Effector memory CD4-positive, alpha-beta T cell (primary cell): ENCODE data around the gene SFMBT2.
"Not testable (repeated sequence)": the region's sequence is repeated elsewhere in the genome, so short reads cannot be mapped to it uniquely, and the experiment has no call there.

Experiments
- DNase-seq, 3 donors: peaks; one replicate each; pipeline ENCODE4 v3.0.0-alpha.2; 2020
- H3K27ac ChIP-seq: 2 replicates; pipeline ENCODE4 v1.7.0; 2013; ENCODE audit warnings: mild to moderate bottlenecking, low read length, moderate library complexity; ENCODE audit not compliant: insufficient read depth, poor library complexity, severe bottlenecking
- H3K27me3 ChIP-seq: replicated peaks from 2 replicates; pipeline ENCODE4 v1.7.0; 2013; ENCODE audit warnings: mild to moderate bottlenecking, low read length; ENCODE audit not compliant: insufficient read depth, control insufficient read depth, poor library complexity, severe bottlenecking
- H3K36me3 ChIP-seq: 2 replicates; pipeline ENCODE4 v1.7.0; 2013; ENCODE audit warnings: mild to moderate bottlenecking, low read length, moderate library complexity; ENCODE audit not compliant: control insufficient read depth, insufficient read depth
- H3K4me1 ChIP-seq: 2 replicates; pipeline ENCODE4 v1.7.0; 2013; ENCODE audit warnings: low read length, mild to moderate bottlenecking; ENCODE audit not compliant: control insufficient read depth, insufficient read depth, poor library complexity, severe bottlenecking
- H3K4me3 ChIP-seq: 2 replicates; pipeline ENCODE4 v1.7.0; 2013; ENCODE audit warnings: low read length, low read depth, mild to moderate bottlenecking; ENCODE audit not compliant: insufficient read depth, poor library complexity, severe bottlenecking
- H3K9me3 ChIP-seq: 2 replicates; pipeline ENCODE4 v1.7.0; 2013; ENCODE audit warnings: mild to moderate bottlenecking, low read length, moderate library complexity; ENCODE audit not compliant: control insufficient read depth

SFMBT2 gene

GRCh38 chr10:7230036-7230435 lies 180.8 kb downstream of the SFMBT2 start:
- H3K27me3 ChIP-seq, result no peaks in the 10 kb centered on the region
- no peaks in the 10 kb centered on the region for H3K9me3 ChIP-seq
- H3K36me3 ChIP-seq, result peaks cover 25% of the 10 kb centered on the region
- H3K4me3 ChIP-seq, result no peak overlapping the region
- DNase-seq, result no peak
- H3K27ac ChIP-seq, result no peak overlapping the region
- H3K4me1 ChIP-seq, result no peaks in the 10 kb centered on the region

GRCh38 chr10:7225133-7225532 lies 185.7 kb downstream of the SFMBT2 start:
- DNase-seq, result no peak
- Histone ChIP-seq H3K27ac (no peak overlapping the region), H3K4me1 (no peaks in the 10 kb centered on the region), H3K36me3 (peaks cover 36% of the 10 kb centered on the region), H3K9me3 (peaks cover 8% of the 10 kb centered on the region), H3K27me3 (no peaks in the 10 kb centered on the region), H3K4me3 (no peak overlapping the region)

- Histone ChIP-seq H3K36me3 (peaks cover 9% of the 10 kb centered on the region), H3K27ac (no peak overlapping the region), H3K4me1 (no peaks in the 10 kb centered on the region), H3K9me3 (peaks cover 4% of the 10 kb centered on the region), H3K27me3 (no peaks in the 10 kb centered on the region), H3K4me3 (no peak overlapping the region)
- DNase-seq, result no peak
Measured at GRCh38 chr10:7218968-7219367, 191.9 kb downstream of the SFMBT2 start.

GRCh38 chr10:7212696-7213095 lies 198.1 kb downstream of the SFMBT2 start:
- DNase-seq, H3K27me3 ChIP-seq, H3K4me1 ChIP-seq, H3K4me3 ChIP-seq, H3K36me3 ChIP-seq, H3K27ac ChIP-seq, H3K9me3 ChIP-seq: not testable (repeated sequence)

- Histone ChIP-seq H3K4me1 (no peaks in the 10 kb centered on the region), H3K27me3 (no peaks in the 10 kb centered on the region), H3K36me3 (peaks cover 4% of the 10 kb centered on the region), H3K9me3 (no peaks in the 10 kb centered on the region), H3K4me3 (no peak overlapping the region), H3K27ac (no peak overlapping the region)
- no peak for DNase-seq
Measured at GRCh38 chr10:7211857-7212577, 198.8 kb downstream of the SFMBT2 start.

GRCh38 chr10:7210516-7210915 lies 200.3 kb downstream of the SFMBT2 start:
- Histone ChIP-seq H3K9me3 (no peaks in the 10 kb centered on the region), H3K27ac (no peak overlapping the region), H3K4me1 (no peaks in the 10 kb centered on the region), H3K4me3 (no peak overlapping the region), H3K36me3 (no peaks in the 10 kb centered on the region), H3K27me3 (no peaks in the 10 kb centered on the region)
- DNase-seq, result no peak

- Histone ChIP-seq H3K4me1 (no peaks in the 10 kb centered on the region), H3K27ac (no peak overlapping the region), H3K9me3 (no peaks in the 10 kb centered on the region), H3K27me3 (no peaks in the 10 kb centered on the region), H3K4me3 (no peak overlapping the region), H3K36me3 (no peaks in the 10 kb centered on the region)
- DNase-seq, result no peak
Measured at GRCh38 chr10:7209458-7209857, 201.4 kb downstream of the SFMBT2 start.

GRCh38 chr10:7206412-7207100 lies 204.3 kb downstream of the SFMBT2 start:
- H3K27me3 ChIP-seq, result no peaks in the 10 kb centered on the region
- no peaks in the 10 kb centered on the region for H3K4me1 ChIP-seq
- H3K36me3 ChIP-seq, result peaks cover 5% of the 10 kb centered on the region
- no peak overlapping the region for H3K4me3 ChIP-seq
- H3K9me3 ChIP-seq, result no peaks in the 10 kb centered on the region
- DNase-seq, result no peak
- no peak overlapping the region for H3K27ac ChIP-seq

GRCh38 chr10:7205656-7206055 lies 205.2 kb downstream of the SFMBT2 start:
- no peaks in the 10 kb centered on the region for H3K27me3 ChIP-seq
- no peaks in the 10 kb centered on the region for H3K9me3 ChIP-seq
- no peak overlapping the region for H3K27ac ChIP-seq
- no peak overlapping the region for H3K4me3 ChIP-seq
- peaks cover 5% of the 10 kb centered on the region for H3K36me3 ChIP-seq
- no peak for DNase-seq
- no peaks in the 10 kb centered on the region for H3K4me1 ChIP-seq

- no peak overlapping the region for H3K27ac ChIP-seq
- H3K27me3 ChIP-seq, result no peaks in the 10 kb centered on the region
- H3K4me1 ChIP-seq, result no peaks in the 10 kb centered on the region
- H3K36me3 ChIP-seq, result peaks cover 9% of the 10 kb centered on the region
- no peaks in the 10 kb centered on the region for H3K9me3 ChIP-seq
- H3K4me3 ChIP-seq, result no peak overlapping the region
- no peak for DNase-seq
Measured at GRCh38 chr10:7202793-7203355, 208.0 kb downstream of the SFMBT2 start.
